ENCODE measurements around the gene SLC25A13.

DNA sequence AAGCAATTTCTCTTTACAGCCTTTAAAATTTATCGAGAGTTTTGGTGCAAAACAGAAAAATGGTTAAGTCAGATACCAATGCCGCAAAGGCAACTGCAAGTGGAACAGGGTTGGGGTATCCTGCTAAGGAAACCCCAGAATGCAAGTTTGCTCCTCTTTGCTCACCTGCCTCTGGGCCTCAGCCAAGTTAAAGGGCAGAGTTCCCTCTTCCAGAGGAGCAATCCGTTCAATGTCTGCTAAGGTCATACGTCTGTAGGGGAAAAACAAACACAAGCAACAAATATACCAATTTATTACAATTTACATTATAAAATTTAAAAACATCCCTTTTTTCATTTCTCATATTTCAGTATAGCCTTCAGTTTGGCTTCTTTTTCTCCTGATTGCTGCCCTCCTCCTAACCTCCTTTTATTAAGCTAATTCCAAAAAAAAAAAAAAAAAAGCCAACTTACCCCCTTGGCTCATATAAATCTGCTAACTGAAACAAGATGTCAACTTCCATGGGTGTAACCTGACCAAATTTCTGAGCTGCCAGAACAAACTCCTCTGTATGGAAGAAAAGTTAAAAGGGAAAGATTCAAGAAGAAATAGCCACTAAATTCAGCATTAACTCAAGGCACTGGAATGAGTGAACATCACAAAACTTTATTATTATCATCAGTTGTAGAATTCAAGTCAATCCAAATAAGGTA is 132.6 kb downstream of the SLC25A13 start:
- TF ChIP-seq, protein P1, sequence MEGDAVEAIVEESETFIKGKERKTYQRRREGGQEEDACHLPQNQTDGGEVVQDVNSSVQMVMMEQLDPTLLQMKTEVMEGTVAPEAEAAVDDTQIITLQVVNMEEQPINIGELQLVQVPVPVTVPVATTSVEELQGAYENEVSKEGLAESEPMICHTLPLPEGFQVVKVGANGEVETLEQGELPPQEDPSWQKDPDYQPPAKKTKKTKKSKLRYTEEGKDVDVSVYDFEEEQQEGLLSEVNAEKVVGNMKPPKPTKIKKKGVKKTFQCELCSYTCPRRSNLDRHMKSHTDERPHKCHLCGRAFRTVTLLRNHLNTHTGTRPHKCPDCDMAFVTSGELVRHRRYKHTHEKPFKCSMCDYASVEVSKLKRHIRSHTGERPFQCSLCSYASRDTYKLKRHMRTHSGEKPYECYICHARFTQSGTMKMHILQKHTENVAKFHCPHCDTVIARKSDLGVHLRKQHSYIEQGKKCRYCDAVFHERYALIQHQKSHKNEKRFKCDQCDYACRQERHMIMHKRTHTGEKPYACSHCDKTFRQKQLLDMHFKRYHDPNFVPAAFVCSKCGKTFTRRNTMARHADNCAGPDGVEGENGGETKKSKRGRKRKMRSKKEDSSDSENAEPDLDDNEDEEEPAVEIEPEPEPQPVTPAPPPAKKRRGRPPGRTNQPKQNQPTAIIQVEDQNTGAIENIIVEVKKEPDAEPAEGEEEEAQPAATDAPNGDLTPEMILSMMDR (conservative IDR thresholded peaks at IDR 0.05) = no peak
- TF ChIP-seq ZFX (IDR thresholded peaks at IDR 0.05) = no peak
